H9 (cell line): ENCODE data around the gene MAP4K3. TPM values are rescaled to one million over a fixed set of nuclear protein-coding genes. Genes with fewer than 3 reads are reported as not detected.
A peak's percentile ranks its signal among the peaks of the same experiment; 100 is the strongest.

ENCODE experiments used
- DNase-seq: peaks from one replicate; pipeline ENCODE4 v3.0.0-alpha.2; 2017
- H2AFZ ChIP-seq: one replicate; pipeline ENCODE4 v1.6.1; 2013; ENCODE audit warnings: mild to moderate bottlenecking, low read length, control low read depth, moderate library complexity
- H2AK5ac ChIP-seq: 2 replicates; pipeline ENCODE4 v1.6.1; 2013; ENCODE audit warnings: low read length, control low read depth, mixed read lengths; ENCODE audit not compliant: insufficient read length
- H2BK120ac ChIP-seq: one replicate; pipeline ENCODE4 v1.6.1; 2013; ENCODE audit warnings: low read depth, mild to moderate bottlenecking, low read length, control low read depth, inconsistent platforms; ENCODE audit not compliant: poor library complexity, severe bottlenecking
- H2BK12ac ChIP-seq: 2 replicates; pipeline ENCODE4 v1.6.1; 2013; ENCODE audit warnings: low read length, control low read depth, mixed read lengths, low read depth; ENCODE audit not compliant: insufficient read length
- H2BK15ac ChIP-seq: 2 replicates; pipeline ENCODE4 v1.6.1; 2013; ENCODE audit warnings: low read depth, low read length, control low read depth
- H2BK20ac ChIP-seq: one replicate; pipeline ENCODE4 v1.6.1; 2013; ENCODE audit warnings: low read depth, mild to moderate bottlenecking, low read length, control low read depth, inconsistent platforms; ENCODE audit not compliant: poor library complexity, severe bottlenecking
- H2BK5ac ChIP-seq: 2 replicates; pipeline ENCODE4 v1.6.1; 2013; ENCODE audit warnings: low read length, control low read depth, mixed read lengths; ENCODE audit not compliant: insufficient read length
- H3K14ac ChIP-seq: 2 replicates; pipeline ENCODE4 v1.6.1; 2013; ENCODE audit warnings: low read length, control low read depth; ENCODE audit not compliant: insufficient read depth
- H3K18ac ChIP-seq: 2 replicates; pipeline ENCODE4 v1.6.1; 2013; ENCODE audit warnings: low read depth, mild to moderate bottlenecking, mixed read lengths, low read length, control low read depth; ENCODE audit not compliant: insufficient read length
- H3K23ac ChIP-seq: 2 replicates; pipeline ENCODE4 v1.6.1; 2013; ENCODE audit warnings: low read length, control low read depth, mixed read lengths, low read depth; ENCODE audit not compliant: insufficient read length
- H3K23me2 ChIP-seq: 2 replicates; pipeline ENCODE4 v1.6.1; 2013; ENCODE audit warnings: low read depth, mild to moderate bottlenecking, mixed read lengths, low read length, control low read depth; ENCODE audit not compliant: insufficient read length, poor library complexity, severe bottlenecking
- H3K27ac ChIP-seq: 2 replicates; pipeline ENCODE4 v1.5.1; 2013; ENCODE audit warnings: low read length, control low read depth, mixed read lengths, low read depth; ENCODE audit not compliant: insufficient read length
- H3K27me3 ChIP-seq: 2 replicates; pipeline ENCODE4 v1.6.1; 2013; ENCODE audit warnings: low read length, control low read depth, inconsistent platforms; ENCODE audit not compliant: insufficient read depth
- H3K4ac ChIP-seq: 2 replicates; pipeline ENCODE4 v1.6.1; 2013; ENCODE audit warnings: low read depth, mild to moderate bottlenecking, control low read depth, inconsistent platforms, low read length, moderate library complexity
- H3K4me1 ChIP-seq: 2 replicates; pipeline ENCODE4 v1.6.1; 2013; ENCODE audit warnings: low read length, control low read depth, inconsistent platforms; ENCODE audit not compliant: insufficient read depth
- H3K4me2 ChIP-seq: 2 replicates; pipeline ENCODE4 v1.6.1; 2013; ENCODE audit warnings: low read length, control low read depth, mixed read lengths; ENCODE audit not compliant: insufficient read length, insufficient read depth
- H3K56ac ChIP-seq: 2 replicates; pipeline ENCODE4 v1.6.1; 2013; ENCODE audit warnings: low read depth, mild to moderate bottlenecking, mixed read lengths, low read length, control low read depth; ENCODE audit not compliant: insufficient read length
- H3K79me1 ChIP-seq: 2 replicates; pipeline ENCODE4 v1.6.1; 2013; ENCODE audit warnings: low read depth, mild to moderate bottlenecking, moderate library complexity, low read length, control low read depth, inconsistent platforms; ENCODE audit not compliant: insufficient read depth, poor library complexity, severe bottlenecking
- H3K79me2 ChIP-seq: 2 replicates; pipeline ENCODE4 v1.6.1; 2013; ENCODE audit warnings: low read length, control low read depth, inconsistent platforms; ENCODE audit not compliant: insufficient read depth
- H3K9ac ChIP-seq: 2 replicates; pipeline ENCODE4 v1.6.1; 2013; ENCODE audit warnings: low read length, control low read depth, mixed read lengths; ENCODE audit not compliant: insufficient read length; ENCODE audit errors: extremely low read depth
- H3K9me3 ChIP-seq: one replicate; pipeline ENCODE4 v1.6.1; 2013; ENCODE audit warnings: low read depth, low read length, inconsistent platforms; ENCODE audit not compliant: control insufficient read depth
- H3T11ph ChIP-seq: one replicate; pipeline ENCODE4 v1.6.1; 2013; ENCODE audit warnings: mild to moderate bottlenecking, low read length, control low read depth, inconsistent platforms
- H4K20me1 ChIP-seq: one replicate; pipeline ENCODE4 v1.6.1; 2013; ENCODE audit not compliant: control insufficient read depth, insufficient read length, insufficient read depth
- H4K5ac ChIP-seq: 2 replicates; pipeline ENCODE4 v1.6.1; 2013; ENCODE audit warnings: low read depth, mild to moderate bottlenecking, mixed read lengths, low read length, control low read depth; ENCODE audit not compliant: insufficient read length
- H4K8ac ChIP-seq: replicated peaks from 2 replicates; pipeline ENCODE4 v1.6.1; 2013; ENCODE audit warnings: low read length, control low read depth, mixed read lengths, low read depth; ENCODE audit not compliant: insufficient read length
- H4K91ac ChIP-seq: 2 replicates; pipeline ENCODE4 v1.6.1; 2013; ENCODE audit warnings: low read depth, mild to moderate bottlenecking, moderate library complexity, mixed read lengths, low read length, control low read depth; ENCODE audit not compliant: insufficient read length
- H3K27ac Mint-ChIP-seq, 3 experiments: 2 replicates in 2 of 3; 3 replicates in 1 of 3; pipeline ENCODE4 v1.8.0; 2020 to 2021; ENCODE audit warnings: mixed read lengths in 3 of 3, mild to moderate bottlenecking in 1 of 3, moderate library complexity in 1 of 3
- H3K27me3 Mint-ChIP-seq: 2 replicates; pipeline ENCODE4 v1.8.0; 2021; ENCODE audit warnings: low read depth, mild to moderate bottlenecking, moderate library complexity, mixed read lengths
- H3K36me3 Mint-ChIP-seq, 3 experiments: 2 replicates in 2 of 3; 3 replicates in 1 of 3; pipeline ENCODE4 v1.8.0; 2020 to 2021; ENCODE audit warnings: low read depth in 3 of 3, mixed read lengths in 3 of 3; ENCODE audit not compliant: insufficient read depth in 1 of 3
- H3K4me1 Mint-ChIP-seq, 2 experiments: 2 replicates each; pipeline ENCODE4 v1.8.0; 2020; ENCODE audit warnings: mixed read lengths in 2 of 2
- H3K4me3 Mint-ChIP-seq, 2 experiments: 2 replicates in 1 of 2; 3 replicates in 1 of 2; pipeline ENCODE4 v1.8.0; 2020 to 2021; ENCODE audit warnings: mild to moderate bottlenecking in 2 of 2, mixed read lengths in 2 of 2, moderate library complexity in 1 of 2
- H3K9me3 Mint-ChIP-seq, 2 experiments: 2 replicates in 1 of 2; 3 replicates in 1 of 2; pipeline ENCODE4 v1.8.0; 2020; ENCODE audit warnings: mild to moderate bottlenecking in 2 of 2, mixed read lengths in 2 of 2, moderate library complexity in 1 of 2
- CTCF ChIP-seq: fragments of 200-600 bp; sonication (generic); conservative IDR thresholded peaks from 3 replicates; pipeline ENCODE4 v1.8.0; 2021; ENCODE audit warnings: antibody characterized with exemption, mild to moderate bottlenecking
- WGBS: extraction: QIAGEN DNeasy Blood & Tissue Kit; methylation state at CpG from one replicate; pipeline ENCODE4 v1.1.7; 2013; ENCODE audit warnings: missing lambda C conversion rate, low lambda C conversion rate, mixed read lengths; ENCODE audit not compliant: insufficient read length; ENCODE audit errors: extremely low coverage; 5-methylcytosine and 5-hydroxymethylcytosine counted together
- total RNA-seq: library from RNA; stranded (reverse); gene quantifications from 2 replicates; pipeline ENCODE4 v1.2.1, GENCODE V29; 2021

MAP4K3 gene
- total RNA-seq, 1 experiment from 2014 or later: 37.9 TPM

- TF ChIP-seq CTCF: peak; percentile 54
- H3K9me3 Mint-ChIP-seq: no peaks in the 10 kb centered on the region
- no peak overlapping the region for H4K91ac ChIP-seq
- no peak overlapping the region for H3K56ac ChIP-seq
- H3K27me3 Mint-ChIP-seq: no peaks in the 10 kb centered on the region
- H2BK15ac ChIP-seq: no peak overlapping the region
- H3K14ac ChIP-seq: no peak overlapping the region
- H4K5ac ChIP-seq: no peak overlapping the region
- no peak overlapping the region for H3K4ac ChIP-seq
- no peaks in the 10 kb centered on the region for H3K9me3 ChIP-seq
- no peak overlapping the region for H2AFZ ChIP-seq
- no peaks in the 10 kb centered on the region for H4K20me1 ChIP-seq
- no peak for DNase-seq
- H3K4me1 Mint-ChIP-seq: peaks cover 6 to 7% of the 10 kb centered on the region in 2 experiments; a peak in 3 of 4 replicates
- H3K18ac ChIP-seq: no peak overlapping the region
- H2AK5ac ChIP-seq: no peak overlapping the region
- H2BK5ac ChIP-seq: no peak overlapping the region
- no peak overlapping the region for H3K27ac ChIP-seq
- no peak overlapping the region for H4K8ac ChIP-seq
- H3K27me3 ChIP-seq: no peaks in the 10 kb centered on the region
- H2BK120ac ChIP-seq: no peak overlapping the region
- H3K4me2 ChIP-seq: no peak overlapping the region
- no peak overlapping the region for H2BK12ac ChIP-seq
- H2BK20ac ChIP-seq: no peak overlapping the region
- no peaks in the 10 kb centered on the region for H3K4me1 ChIP-seq
- peaks cover 12 to 50% (median 28%) of the 10 kb centered on the region in 3 experiments; a peak in 6 of 7 replicates for H3K36me3 Mint-ChIP-seq
- H3T11ph ChIP-seq: no peak overlapping the region
- no peaks in the 10 kb centered on the region for H3K79me1 ChIP-seq
- no peaks in the 10 kb centered on the region for H3K79me2 ChIP-seq
- H3K4me3 Mint-ChIP-seq: no peak overlapping the region
- H3K9ac ChIP-seq: no peak overlapping the region
- H3K23ac ChIP-seq: no peak overlapping the region
- no CpG with 5 or more reads among the region's 5 CpGs for WGBS
- no peaks in the 10 kb centered on the region for H3K23me2 ChIP-seq
- H3K27ac Mint-ChIP-seq: peak overlapping the region in 2 of 3 experiments; percentile 69 to 86; a peak in 2 of 7 replicates
These were observed 110.4 kb downstream of the MAP4K3 start for GRCh38 chr2:39326644-39327043.
